NCI-H748 treated with DMSO at 0.1 percent for 48 hours (cell line): ENCODE measurements around the gene CHL1.

Source experiments
- DNase-seq: peaks from one replicate; lab custom pipeline; 2025; lab: John Stamatoyannopoulos, UW

CHL1 gene

DNA sequence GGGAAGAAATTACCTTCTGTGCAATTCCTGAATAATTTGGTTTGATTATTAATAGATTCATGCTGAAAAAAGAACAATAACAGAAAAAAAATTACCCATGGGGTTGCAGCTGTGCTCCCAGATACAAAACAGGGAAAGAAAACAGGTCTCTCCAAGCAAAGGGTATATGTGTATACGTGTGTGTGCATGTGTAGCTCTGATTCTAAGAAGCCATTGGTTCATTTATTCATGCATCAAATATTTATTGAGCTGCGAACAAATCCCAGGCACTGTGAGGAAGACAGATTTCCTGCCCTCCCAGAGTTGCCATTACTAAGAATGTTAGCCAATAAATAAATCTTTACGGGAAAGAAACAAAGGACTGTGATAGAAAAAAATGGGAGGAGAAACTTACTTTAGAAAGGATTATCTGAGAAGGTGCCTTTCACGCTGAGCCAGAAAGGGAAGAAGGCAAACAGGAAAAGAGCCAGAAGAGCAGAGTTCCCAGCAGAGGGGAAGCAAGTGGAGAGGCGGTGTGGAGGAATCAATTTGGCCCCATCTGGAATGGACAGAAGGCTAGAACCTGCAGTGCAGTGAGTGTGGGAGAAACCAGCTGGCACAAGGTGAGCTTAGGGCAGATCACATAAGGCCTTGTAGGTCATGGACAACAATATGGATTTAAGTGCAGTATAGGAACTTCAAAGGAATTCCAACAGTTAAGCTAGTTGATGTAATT lies 20.7 kb downstream of the CHL1 start:
- DNase-seq, result no peak

- DNase-seq, result no peak
Measured at GRCh38 chr3:217948-218347, 21.4 kb downstream of the CHL1 start.

DNA sequence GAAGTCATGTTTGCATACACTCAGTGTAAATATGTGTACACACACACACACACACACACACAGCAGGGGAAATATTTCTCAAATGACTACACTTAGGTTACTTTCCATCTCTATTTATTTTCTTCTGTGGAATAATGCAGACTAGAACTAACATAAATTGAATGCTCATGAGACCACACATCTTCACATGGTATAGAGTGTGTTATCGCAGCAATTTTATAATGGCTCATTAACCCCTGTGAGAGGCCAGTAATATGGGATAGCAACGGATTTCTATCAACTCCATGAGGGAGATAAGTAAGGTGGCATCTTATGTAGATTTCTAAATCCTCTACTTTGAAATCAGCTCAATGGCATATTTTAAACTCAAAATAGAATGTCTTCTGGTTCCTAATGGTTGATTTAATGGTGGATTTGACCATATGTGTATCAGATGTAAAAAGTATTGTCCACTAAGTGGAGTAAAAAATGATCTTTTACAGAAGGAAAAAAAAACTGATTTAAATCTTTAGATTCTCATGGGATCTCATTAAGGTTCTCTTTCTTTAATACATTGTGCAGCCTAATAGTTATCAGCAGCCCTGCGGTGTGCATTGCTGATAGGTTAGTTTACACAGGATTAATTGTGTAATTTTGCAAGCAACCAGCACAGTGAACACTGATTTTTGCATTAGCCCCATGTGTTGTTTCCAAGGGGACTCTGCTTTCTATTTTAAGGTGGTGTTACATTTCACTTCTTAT lies 32.0 kb downstream of the CHL1 start:
- DNase-seq, result no peak

- no peak for DNase-seq
Measured at GRCh38 chr3:229183-229661, 32.7 kb downstream of the CHL1 start.

DNA sequence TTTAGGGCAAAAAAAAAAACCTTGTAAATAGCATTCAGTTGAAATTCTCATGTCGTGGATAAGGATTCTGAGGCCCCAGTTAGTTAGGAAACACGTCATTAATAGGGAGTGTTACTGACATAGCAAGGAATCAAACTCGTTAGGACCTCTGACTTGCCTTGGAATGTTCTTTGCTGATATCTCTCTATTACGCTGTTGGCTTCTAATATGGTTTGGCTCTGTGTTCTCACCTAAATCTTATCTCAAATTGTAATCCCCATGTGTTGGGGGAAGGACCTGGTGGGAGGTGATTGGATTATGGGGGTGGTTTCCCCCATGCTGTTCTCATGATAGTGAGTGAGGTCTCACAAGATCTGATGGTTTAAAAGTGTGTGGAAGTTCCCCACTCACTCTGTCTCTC lies 40.3 kb downstream of the CHL1 start:
- no peak for DNase-seq

DNA sequence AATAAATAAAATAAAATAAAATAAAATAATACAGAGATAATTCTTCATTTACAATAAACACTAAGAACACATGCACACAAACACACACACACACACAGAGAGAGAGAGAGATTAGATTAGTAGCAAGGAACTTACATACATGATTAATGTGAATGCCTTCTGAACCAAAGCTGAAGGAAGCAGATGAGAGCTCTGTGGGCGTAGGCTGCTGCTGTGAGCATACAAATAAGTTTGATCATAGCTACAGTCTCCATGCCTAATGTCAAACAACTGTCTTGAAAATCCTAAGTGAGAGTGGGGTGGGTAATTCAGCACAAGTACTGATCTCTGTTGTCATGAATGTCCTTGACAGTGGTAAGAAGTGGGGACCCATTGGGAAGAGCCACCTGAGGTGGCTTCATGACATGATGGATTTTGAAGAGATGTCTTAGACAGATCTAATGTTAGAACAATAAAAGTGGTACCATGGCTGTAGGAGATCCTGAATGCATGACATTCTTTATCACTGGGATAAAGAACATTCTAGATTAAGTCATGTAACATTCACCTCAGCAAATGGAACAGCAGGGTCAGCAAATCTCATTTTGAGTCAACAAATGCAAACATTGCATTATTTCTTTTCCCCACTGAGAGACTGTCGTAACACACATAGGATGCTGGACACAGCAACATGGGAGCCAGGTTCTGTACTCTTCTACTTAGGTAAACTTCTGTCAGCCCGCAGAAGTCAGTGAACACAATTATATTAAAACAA lies 46.2 kb downstream of the CHL1 start:
- DNase-seq, result no peak

DNA sequence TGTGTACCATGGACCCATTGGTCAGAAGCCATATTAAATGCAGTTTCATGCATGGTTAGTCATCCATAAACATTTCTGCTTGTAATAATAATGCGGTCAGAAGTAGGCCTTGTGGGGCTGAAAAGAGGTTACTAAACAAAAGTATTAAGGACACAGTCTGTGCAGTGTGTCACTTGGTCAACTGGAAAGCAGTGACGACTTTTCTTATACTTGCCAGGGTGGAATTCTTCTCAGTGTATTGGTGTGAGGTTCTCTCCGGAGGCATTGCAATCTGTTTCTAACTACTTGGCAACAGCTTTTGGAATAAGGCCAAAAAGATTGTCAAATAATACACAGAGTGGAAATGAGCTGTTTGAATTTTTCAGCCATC lies 46.8 kb downstream of the CHL1 start:
- no peak for DNase-seq

DNA sequence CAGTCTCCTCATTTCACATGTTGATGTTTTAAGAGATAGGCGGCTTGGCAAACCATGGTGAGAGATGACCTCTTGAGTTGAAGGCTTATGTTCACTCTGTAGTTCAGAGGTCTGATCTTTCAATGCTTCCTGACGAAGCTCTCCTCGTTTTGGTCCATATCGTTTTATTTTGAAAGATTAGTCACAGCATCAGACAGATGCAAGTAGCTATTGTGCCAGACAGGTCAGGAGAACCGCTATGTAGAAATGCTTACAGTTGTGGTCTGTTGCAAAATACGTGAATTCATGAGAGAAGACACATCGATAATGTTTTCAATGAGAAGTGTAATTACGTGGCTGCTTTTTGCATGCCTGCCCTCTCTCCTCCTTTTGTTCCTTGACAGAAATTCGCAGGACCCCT lies 47.5 kb downstream of the CHL1 start:
- DNase-seq, result no peak

- DNase-seq, result no peak
Measured at GRCh38 chr3:247916-248315, 51.4 kb downstream of the CHL1 start.

- no peak for DNase-seq
Measured at GRCh38 chr3:248864-249520, 52.4 kb downstream of the CHL1 start.

GRCh38 chr3:249587-250262 lies 53.2 kb downstream of the CHL1 start:
- DNase-seq, result no peak

- no peak for DNase-seq
Measured at GRCh38 chr3:256501-256900, 59.9 kb downstream of the CHL1 start.

DNA sequence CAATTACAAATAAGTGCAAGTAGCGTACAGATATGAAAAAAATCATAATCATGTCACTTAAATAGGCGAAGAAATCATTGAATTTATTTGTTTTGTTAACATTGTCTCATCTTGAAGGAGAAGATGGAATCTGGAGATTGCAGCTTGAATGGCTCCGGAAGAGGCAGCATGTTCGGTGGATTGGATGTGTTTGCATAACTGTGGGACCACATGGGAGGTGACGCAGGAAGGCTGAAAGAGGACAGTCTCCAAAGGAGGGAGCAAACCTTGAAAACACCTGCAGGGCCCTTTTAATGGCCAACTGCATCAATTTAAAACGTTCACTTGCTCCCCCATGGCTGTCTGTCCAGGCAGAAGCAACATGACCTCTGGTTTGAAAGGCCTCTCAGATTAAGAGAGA lies 61.3 kb downstream of the CHL1 start:
- DNase-seq, result no peak

- DNase-seq, result no peak
Measured at GRCh38 chr3:260898-261297, 64.3 kb downstream of the CHL1 start.

- DNase-seq, result no peak
Measured at GRCh38 chr3:263393-263792, 66.8 kb downstream of the CHL1 start.

DNA sequence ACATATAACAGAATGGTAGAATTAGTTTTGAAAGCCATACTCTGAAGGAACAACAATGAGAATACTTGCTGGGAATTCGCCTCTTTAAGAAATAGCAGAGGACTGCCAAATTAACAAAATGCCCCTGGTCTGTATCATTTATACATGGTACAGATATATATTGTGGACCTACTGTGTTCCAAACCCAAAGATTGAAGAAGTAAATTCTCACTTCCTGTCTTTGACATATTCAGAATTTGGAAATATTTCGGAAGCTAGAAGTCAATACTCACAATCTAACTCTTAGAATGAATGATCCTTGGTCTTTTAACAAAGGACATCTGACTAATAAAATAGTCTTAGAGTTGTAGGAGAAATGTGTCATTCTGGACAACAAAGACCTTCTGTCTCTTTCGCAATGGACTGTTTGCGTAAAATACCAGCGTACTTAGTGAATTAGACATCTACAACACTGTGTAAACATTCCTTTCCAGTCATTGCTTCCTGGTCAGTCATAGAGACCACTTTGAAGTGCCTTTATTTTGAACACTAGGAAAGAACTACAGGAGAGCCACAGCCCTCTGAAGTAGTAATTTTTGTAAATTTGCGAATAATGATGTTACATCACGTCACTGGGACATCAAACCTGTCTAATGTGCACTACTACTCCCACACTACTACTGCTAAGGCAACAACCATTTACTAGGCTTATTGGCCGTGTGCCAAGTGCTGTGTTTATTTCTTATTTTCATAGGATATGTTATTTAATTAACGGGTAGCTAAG lies 68.0 kb downstream of the CHL1 start:
- DNase-seq, result peak; percentile 63

DNA sequence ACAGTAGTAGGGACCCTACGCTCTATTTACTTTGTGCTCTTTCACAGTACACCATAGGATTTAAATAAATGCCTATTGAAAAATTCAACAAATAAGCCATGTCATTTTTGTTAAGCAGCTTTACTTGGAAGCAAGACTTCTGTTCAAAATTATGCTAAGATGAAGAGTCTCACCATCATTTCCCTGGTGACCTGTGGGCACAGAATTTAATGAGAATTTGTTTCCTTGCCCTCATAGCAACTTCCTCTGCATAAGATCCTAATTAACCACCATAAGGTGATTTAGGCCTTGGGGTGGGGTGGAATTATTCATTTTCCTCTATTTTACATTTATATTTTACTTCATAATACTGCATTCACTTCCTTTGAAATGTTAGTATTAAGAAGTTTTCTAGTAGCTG lies 70.5 kb downstream of the CHL1 start:
- no peak for DNase-seq

DNA sequence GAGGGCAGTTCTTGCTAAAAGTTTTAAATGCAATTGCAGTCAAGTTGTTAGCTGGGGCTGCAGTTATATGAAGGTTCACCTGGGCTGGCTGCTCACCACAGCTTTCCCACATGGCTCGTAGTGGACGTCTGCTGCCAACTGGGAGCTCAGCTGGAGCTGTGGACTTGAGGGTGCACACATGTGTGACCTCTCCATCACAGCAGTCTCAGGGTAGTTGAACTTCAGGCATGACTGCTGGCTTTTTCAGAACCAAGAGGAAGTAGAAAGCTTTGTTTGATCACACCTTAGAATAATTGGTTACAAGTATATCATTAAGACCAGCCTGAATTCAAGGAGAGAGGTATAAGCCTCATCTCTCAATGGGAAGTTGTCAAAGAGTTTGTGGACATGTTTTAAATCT lies 74.1 kb downstream of the CHL1 start:
- DNase-seq, result no peak

DNA sequence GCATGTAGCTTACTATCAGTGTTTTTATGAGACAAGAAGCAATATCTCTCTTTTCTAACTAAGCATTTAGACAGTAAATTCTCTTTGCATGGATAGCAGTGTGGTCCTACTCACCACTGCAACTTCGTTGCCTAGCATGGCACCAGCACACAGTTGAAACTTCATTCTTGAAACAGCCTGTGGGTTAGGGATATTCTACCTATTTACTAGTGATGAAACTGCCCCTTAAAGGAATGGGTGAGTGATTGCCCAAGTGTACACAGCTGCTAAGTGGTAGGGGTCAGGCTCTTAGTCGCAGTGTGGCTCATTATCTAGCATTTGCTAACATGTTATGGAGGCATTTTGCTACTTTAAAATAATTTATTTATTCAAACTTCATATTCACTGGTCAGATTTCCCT lies 78.4 kb downstream of the CHL1 start:
- no peak for DNase-seq

DNA sequence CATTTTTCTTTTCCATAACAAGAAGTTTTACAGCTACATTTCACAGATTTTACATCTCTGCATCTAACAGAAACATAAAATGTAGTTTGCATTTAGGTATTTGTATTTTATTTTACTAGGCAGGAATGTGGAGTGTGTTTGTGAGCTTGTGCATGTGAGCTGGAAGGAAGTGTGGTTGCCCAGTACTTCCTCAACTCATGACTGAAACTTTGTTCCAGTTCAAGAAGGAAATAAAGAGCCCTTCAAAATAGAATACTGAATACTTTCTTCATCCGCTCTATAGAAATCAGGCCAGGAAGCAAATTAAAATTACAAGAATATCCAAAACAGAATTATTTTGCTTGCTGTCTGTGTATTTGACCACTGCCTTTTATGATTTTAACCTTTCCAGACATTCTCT lies 81.3 kb downstream of the CHL1 start:
- no peak for DNase-seq
